Stimulated activated CD8-positive, alpha-beta memory T cell treated with anti-CD3 and anti-CD28 coated beads, Interleukin-12 subunit alpha, Interleukin-12 subunit beta, amount 100 ng/mL, for 1 hour (primary cell): ENCODE measurements around the gene CELF4.

Experiments used
- DNase-seq: peaks from one replicate; pipeline ENCODE4 v3.0.0-alpha.2; 2020; ENCODE audit warnings: low read depth

Gene CELF4

GRCh38 chr18:37414816-37415215 is 150.8 kb downstream of the CELF4 start:
- DNase-seq = no peak

- DNase-seq = no peak
These were observed 152.8 kb downstream of the CELF4 start for GRCh38 chr18:37412829-37413228.

GRCh38 chr18:37412333-37412732 is 153.3 kb downstream of the CELF4 start:
- no peak for DNase-seq

- no peak for DNase-seq
These were observed 155.7 kb downstream of the CELF4 start for GRCh38 chr18:37409878-37410277.

GRCh38 chr18:37408676-37409265 is 156.8 kb downstream of the CELF4 start:
- no peak for DNase-seq

GRCh38 chr18:37407571-37407970 is 158.0 kb downstream of the CELF4 start:
- DNase-seq = no peak

GRCh38 chr18:37405772-37406171 is 159.8 kb downstream of the CELF4 start:
- no peak for DNase-seq

GRCh38 chr18:37405229-37405628 is 160.4 kb downstream of the CELF4 start:
- DNase-seq = no peak

GRCh38 chr18:37403788-37404187 is 161.8 kb downstream of the CELF4 start:
- no peak for DNase-seq

- no peak for DNase-seq
These were observed 162.4 kb downstream of the CELF4 start for GRCh38 chr18:37403100-37403781.

GRCh38 chr18:37402735-37403099 is 162.9 kb downstream of the CELF4 start:
- DNase-seq = no peak

GRCh38 chr18:37400802-37401201 is 164.8 kb downstream of the CELF4 start:
- DNase-seq = no peak

GRCh38 chr18:37398248-37398920 is 167.2 kb downstream of the CELF4 start:
- DNase-seq = no peak

GRCh38 chr18:37397814-37398213 is 167.8 kb downstream of the CELF4 start:
- DNase-seq = no peak

GRCh38 chr18:37396971-37397720 is 168.5 kb downstream of the CELF4 start:
- no peak for DNase-seq

- DNase-seq = no peak
These were observed 170.0 kb downstream of the CELF4 start for GRCh38 chr18:37395631-37396030.

GRCh38 chr18:37395138-37395537 is 170.5 kb downstream of the CELF4 start:
- no peak for DNase-seq

GRCh38 chr18:37394610-37394965 is 171.0 kb downstream of the CELF4 start:
- DNase-seq = no peak

GRCh38 chr18:37393945-37394609 is 171.5 kb downstream of the CELF4 start:
- DNase-seq = no peak

- no peak for DNase-seq
These were observed 172.3 kb downstream of the CELF4 start for GRCh38 chr18:37393221-37393827.

- DNase-seq = no peak
These were observed 172.9 kb downstream of the CELF4 start for GRCh38 chr18:37392648-37393047.
